Ramos (cell line): Measurements from ENCODE around the gene NCOA5.
"Not testable (repeated sequence)": the region's sequence is repeated elsewhere in the genome, so short reads cannot be mapped to it uniquely, and the experiment has no call there.

Source experiments
- in situ Hi-C: fragments of 300-500 bp; cut with MboI; formaldehyde crosslinking; loops from one replicate; pipeline ENCODE4 v1.14.3; 2022; ENCODE audit warnings: low sequenced_read_pairs; ENCODE audit not compliant: unreplicated experiment

Gene NCOA5

GRCh38 chr20:46099491-46100287, 9.9 kb upstream of the NCOA5 start:
- in situ Hi-C loops: no loop called here

- in situ Hi-C loops: no loop called here
Observed at GRCh38 chr20:46093531-46093930, 3.8 kb upstream of the NCOA5 start.

- in situ Hi-C loops: not testable (repeated sequence)
Observed at GRCh38 chr20:46091622-46092535, 2.1 kb upstream of the NCOA5 start.

DNA sequence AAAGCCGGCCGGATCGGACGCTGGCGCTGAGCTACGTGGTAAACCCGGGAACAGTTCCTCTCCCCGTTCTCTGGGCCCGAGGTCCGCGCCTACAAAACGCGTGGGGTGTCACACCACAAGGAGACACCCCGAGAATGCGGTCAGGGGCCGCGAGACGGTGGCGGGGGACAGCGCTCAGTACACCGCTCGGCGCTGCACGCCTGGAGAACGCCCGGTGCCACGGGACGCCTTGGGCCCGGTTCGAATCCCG, 670 bp downstream of the NCOA5 start:
- in situ Hi-C loops: no loop called here

GRCh38 chr20:46088409-46089166, 1.2 kb downstream of the NCOA5 start:
- in situ Hi-C loops: no loop called here

GRCh38 chr20:46087161-46087560, 2.6 kb downstream of the NCOA5 start:
- in situ Hi-C loops: no loop called here

- in situ Hi-C loops: no loop called here
Observed at GRCh38 chr20:46085179-46085851, 4.4 kb downstream of the NCOA5 start.

DNA sequence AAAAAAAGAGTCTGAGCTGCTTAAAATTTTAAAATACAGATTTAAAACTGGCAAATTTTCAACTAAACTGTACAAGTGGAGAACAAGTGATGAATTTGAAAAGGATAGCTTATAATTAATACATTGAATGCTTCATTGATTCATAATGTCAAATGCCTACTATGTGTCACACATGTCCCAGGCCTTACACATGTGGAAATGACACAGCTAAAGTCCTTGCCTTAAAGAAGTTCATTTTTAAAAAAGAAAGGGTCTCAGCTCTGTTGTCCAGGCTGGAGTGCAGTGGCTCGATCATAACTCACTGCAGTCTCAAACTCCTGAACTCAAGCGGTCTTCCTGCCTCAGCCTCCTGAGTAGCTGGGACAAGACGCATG, 5.0 kb downstream of the NCOA5 start:
- in situ Hi-C loops: no loop called here

DNA sequence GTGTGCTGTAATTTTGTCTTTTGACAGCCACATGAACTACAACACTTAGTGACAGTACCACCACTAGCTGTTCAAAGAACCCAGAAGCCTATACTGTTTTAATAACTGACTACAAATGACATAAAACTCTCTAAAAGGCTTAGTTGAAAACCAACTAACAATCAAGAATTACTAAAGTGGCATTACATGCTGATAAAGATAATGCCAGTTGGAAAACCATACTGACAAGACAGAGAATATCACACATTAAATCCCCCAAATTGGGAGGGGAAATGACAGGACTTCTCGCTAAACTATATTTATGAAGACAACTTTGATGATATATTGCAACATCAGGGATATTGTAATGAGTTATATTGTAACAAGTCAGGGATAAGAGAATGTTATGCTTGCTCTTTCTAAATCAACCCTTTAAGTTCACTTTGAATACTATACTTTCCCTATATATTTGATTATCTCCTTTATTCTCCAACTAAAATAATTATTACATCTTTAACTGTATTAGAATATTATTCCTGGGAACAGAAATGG, 6.2 kb downstream of the NCOA5 start:
- in situ Hi-C loops: no loop called here

DNA sequence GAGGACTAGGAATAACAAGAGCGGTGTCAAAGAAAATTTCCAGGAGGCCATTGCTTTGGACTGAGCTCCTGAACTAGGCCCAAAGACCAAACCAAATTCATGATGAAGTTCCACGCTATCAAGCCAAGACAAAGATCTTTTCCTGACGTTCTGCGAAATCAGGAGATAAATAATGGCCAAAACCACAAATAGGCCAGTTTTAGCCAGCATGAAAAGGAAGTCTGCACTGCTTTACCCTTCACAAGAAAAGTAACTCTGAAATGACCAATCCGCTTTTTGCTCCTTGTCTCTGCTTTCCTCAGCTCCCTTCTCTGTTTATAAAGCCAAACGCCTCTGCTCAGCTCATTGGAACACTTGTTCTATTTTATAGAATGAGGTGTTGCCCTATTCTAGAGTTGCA, 6.7 kb downstream of the NCOA5 start:
- in situ Hi-C loops: no loop called here

DNA sequence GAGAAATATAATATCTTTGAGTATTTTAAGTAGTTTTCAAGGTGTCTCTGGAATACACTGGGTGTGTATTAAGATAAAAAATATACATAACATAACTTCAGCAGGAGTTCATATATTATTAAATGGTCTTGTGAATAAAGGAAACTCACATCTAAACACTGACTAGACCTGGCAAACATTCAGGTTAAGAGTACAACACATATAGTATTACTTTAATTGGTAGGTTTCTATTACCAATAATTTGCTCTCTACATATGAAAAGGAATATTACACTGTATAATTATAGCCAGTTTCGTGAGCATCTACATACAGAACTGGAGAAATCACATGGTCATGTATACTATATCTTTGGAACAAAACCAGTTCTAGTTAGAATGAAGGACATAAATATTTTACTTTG, 8.7 kb downstream of the NCOA5 start:
- in situ Hi-C loops: no loop called here

DNA sequence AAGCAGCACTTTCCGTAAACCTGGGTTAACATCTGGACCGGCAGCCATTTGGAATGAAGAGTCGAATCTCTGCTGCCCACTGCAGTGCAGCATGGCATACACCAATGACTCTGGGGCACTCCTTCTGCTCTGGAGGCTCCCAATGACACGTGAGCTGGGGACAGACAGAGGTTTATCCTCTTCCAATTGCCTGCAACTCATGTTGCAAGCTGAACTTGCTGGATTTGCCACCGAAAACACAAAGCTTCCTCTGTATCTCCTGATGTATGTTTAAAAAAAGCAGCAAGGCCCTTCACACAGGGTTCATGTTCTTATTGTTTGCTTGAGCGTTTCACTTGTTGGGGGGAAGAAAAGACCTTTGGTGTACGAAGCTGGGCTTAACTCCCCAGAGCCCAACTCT, 10.8 kb downstream of the NCOA5 start:
- in situ Hi-C loops: no loop called here

- in situ Hi-C loops: no loop called here
Observed at GRCh38 chr20:46077642-46078305, 12.0 kb downstream of the NCOA5 start.

- in situ Hi-C loops: no loop called here
Observed at GRCh38 chr20:46076806-46077205, 13.0 kb downstream of the NCOA5 start.

- in situ Hi-C loops: no loop called here
Observed at GRCh38 chr20:46074006-46074405, 15.8 kb downstream of the NCOA5 start.

GRCh38 chr20:46073443-46073842, 16.3 kb downstream of the NCOA5 start:
- in situ Hi-C loops: no loop called here

GRCh38 chr20:46073024-46073423, 16.7 kb downstream of the NCOA5 start:
- in situ Hi-C loops: no loop called here

DNA sequence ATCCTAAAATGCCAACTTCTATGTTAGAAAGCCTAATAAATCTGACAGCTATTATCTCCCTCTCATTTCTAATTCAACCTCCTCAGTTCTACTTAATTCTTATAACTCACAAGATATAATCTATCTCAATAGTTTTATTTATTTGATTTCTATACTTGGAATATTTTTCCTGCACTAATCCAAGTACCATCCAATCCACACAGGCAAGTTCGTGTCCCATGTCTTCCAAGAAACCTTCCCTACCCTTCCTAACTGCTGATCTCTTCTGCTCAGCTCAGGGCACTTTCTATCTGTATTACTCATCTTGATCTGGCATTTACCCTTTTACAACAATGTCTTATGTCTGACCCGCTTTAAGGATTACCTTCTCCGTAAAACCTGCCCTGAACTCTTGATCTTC, 18.2 kb downstream of the NCOA5 start:
- in situ Hi-C loops: no loop called here

DNA sequence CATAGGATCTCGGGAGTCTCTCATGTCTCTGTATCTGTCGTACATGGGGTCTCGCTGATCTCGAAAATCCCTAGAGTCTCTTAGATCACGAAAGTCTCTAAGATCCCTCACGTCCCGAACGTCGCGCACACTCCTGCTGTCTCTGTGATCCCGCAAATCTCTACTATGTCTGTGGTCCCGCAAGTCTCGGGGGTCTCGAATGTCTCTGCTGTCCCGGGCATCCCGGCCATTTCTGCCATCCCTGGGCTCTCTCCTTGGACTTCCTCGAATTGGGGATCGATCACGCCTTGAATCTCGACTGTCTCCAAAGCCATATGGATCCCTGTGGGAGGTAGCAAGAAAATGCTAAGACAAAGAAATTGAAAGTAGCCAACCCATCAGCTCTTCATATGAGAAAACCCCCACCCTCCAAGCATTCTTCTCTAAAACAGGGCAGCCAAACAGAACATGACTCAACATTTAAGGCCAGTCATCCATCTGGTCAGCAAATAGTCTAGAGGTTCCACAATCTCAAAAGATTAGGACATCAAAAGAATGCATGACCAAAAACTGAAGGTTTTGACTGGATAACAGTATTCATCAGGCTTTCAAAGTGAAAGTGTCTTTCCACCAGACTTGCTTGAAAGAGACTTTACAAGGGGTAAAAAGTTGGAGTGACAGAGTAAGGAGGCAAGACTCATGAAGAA, 19.4 kb downstream of the NCOA5 start:
- in situ Hi-C loops: no loop called here
